NCI-H226 (cell line): ENCODE data around the gene HCRTR1.
A peak's percentile ranks its signal among the peaks of the same experiment; 100 is the strongest.

Experiments
- DNase-seq: peaks from one replicate; pipeline ENCODE4 v3.0.0-alpha.2; 2015

HCRTR1 gene

GRCh38 chr1:31651766-31652165 lies 34.3 kb downstream of the HCRTR1 start:
- no peak for DNase-seq

GRCh38 chr1:31652891-31653499 lies 35.5 kb downstream of the HCRTR1 start:
- DNase-seq: no peak

GRCh38 chr1:31653717-31654473 lies 36.4 kb downstream of the HCRTR1 start:
- no peak for DNase-seq

GRCh38 chr1:31654474-31654776 lies 36.9 kb downstream of the HCRTR1 start:
- DNase-seq: no peak

- no peak for DNase-seq
These were observed 37.6 kb downstream of the HCRTR1 start for GRCh38 chr1:31655104-31655503.

- no peak for DNase-seq
These were observed 38.3 kb downstream of the HCRTR1 start for GRCh38 chr1:31655756-31656155.

- no peak for DNase-seq
These were observed 39.7 kb downstream of the HCRTR1 start for GRCh38 chr1:31657020-31657804.

- no peak for DNase-seq
These were observed 40.6 kb downstream of the HCRTR1 start for GRCh38 chr1:31657972-31658510.

- DNase-seq: no peak
These were observed 41.2 kb downstream of the HCRTR1 start for GRCh38 chr1:31658721-31659120.

- DNase-seq: no peak
These were observed 42.4 kb downstream of the HCRTR1 start for GRCh38 chr1:31659889-31660288.

GRCh38 chr1:31660871-31661455 lies 43.5 kb downstream of the HCRTR1 start:
- no peak for DNase-seq

GRCh38 chr1:31661856-31662255 lies 44.4 kb downstream of the HCRTR1 start:
- no peak for DNase-seq

GRCh38 chr1:31662463-31662862 lies 45.0 kb downstream of the HCRTR1 start:
- no peak for DNase-seq

GRCh38 chr1:31663622-31664452 lies 46.3 kb downstream of the HCRTR1 start:
- DNase-seq: no peak

GRCh38 chr1:31664528-31664927 lies 47.0 kb downstream of the HCRTR1 start:
- DNase-seq: no peak

- no peak for DNase-seq
These were observed 47.9 kb downstream of the HCRTR1 start for GRCh38 chr1:31665234-31665878.

- DNase-seq: peak; percentile 90
These were observed 48.9 kb downstream of the HCRTR1 start for GRCh38 chr1:31666263-31666963.

GRCh38 chr1:31667065-31667785 lies 49.7 kb downstream of the HCRTR1 start:
- DNase-seq: no peak

- no peak for DNase-seq
These were observed 50.9 kb downstream of the HCRTR1 start for GRCh38 chr1:31668303-31668883.

- DNase-seq: no peak
These were observed 51.9 kb downstream of the HCRTR1 start for GRCh38 chr1:31669433-31669785.
